GM12872 (cell line): Measurements from ENCODE around the gene PCLO.

Experiments
- CTCF ChIP-seq: IDR thresholded peaks from 3 replicates; pipeline ENCODE4 v1.5.1; 2011; ENCODE audit warnings: low read depth, mild to moderate bottlenecking, low read length, moderate library complexity; ENCODE audit not compliant: insufficient read depth

The PCLO gene

GRCh38 chr7:83178796-83179195 is 16.1 kb upstream of the PCLO start:
- no peak for TF ChIP-seq CTCF

GRCh38 chr7:83178066-83178465 is 15.4 kb upstream of the PCLO start:
- no peak for TF ChIP-seq CTCF

- TF ChIP-seq CTCF: no peak
These were observed 11.0 kb upstream of the PCLO start for GRCh38 chr7:83173664-83174063.

GRCh38 chr7:83166781-83167180 is 4.1 kb upstream of the PCLO start:
- TF ChIP-seq CTCF: no peak

GRCh38 chr7:83161899-83162401 is 734 bp downstream of the PCLO start:
- no peak for TF ChIP-seq CTCF

- no peak for TF ChIP-seq CTCF
These were observed 1.5 kb downstream of the PCLO start for GRCh38 chr7:83161186-83161585.

GRCh38 chr7:83159731-83160130 is 3.0 kb downstream of the PCLO start:
- TF ChIP-seq CTCF: no peak

GRCh38 chr7:83156006-83156405 is 6.7 kb downstream of the PCLO start:
- no peak for TF ChIP-seq CTCF
